Activated effector memory CD4-positive, alpha-beta T cell treated with Interleukin-2 at 50 U/mL for 16 hours (primary cell): Measurements from ENCODE around the gene MIXL1.
"Not testable (repeated sequence)": the region's sequence is repeated elsewhere in the genome, so short reads cannot be mapped to it uniquely, and the experiment has no call there.

ENCODE experiments used
- DNase-seq: peaks from one replicate; pipeline ENCODE4 v3.0.0-alpha.2; 2020

Gene MIXL1

GRCh38 chr1:226216056-226216455 lies 7.4 kb upstream of the MIXL1 start:
- DNase-seq: no peak

- no peak for DNase-seq
Observed at GRCh38 chr1:226217273-226217672, 6.2 kb upstream of the MIXL1 start.

DNA sequence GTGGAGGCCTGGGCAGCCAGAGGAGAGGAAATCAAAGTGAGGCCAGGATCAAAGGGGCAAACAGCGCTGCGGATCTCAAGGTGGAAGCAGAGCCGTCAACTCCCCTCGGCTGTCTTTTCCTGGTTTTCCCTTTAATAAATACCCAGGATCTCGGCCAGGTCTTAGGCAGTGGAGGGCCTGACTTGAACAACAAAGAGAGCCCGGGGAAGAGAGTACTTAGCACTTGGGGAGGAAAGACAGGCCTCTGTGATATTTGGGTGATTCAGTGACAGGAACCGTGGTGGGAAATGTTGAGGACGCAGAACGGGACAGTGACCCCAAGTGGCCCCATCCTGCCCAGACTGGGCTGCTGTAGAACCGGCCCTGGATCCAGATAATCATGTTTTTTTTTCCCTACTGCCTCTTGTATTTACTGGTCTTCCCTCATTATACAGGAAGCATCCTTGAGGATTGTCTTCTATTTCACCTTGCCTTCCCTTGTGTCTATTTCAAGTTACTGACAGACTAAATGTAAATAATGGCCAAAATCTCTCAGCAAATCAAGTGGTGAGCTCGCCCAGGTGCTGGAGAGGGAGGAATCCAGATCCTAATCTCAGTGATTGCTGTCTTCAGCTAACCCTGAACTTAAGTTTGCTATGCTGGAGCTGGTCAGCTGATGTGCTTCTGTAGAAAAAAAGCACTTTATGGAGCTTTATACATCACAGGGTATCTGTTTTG lies 2.8 kb upstream of the MIXL1 start:
- DNase-seq: no peak

- no peak for DNase-seq
Observed at GRCh38 chr1:226222686-226223085, 778 bp upstream of the MIXL1 start.

GRCh38 chr1:226223786-226224244 lies 351 bp downstream of the MIXL1 start:
- no peak for DNase-seq

DNA sequence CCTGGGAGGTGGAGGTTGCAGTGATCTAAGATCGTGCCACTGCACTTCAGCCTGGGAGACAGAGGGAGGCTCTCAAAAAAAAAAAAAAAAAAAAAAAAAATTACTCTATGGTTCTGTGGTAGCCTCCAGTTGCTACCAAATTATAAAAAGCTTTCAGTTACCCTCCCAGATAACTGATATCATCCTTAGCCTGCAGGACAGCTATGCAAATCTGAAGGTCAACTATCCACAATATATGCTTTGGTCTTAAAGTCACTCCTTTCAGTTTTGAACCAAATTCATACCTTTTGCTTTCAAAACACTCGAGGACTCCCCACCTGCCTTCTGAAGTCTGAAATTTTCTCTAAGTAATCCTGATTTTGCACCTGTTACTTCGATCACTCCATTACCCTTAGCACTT lies 3.1 kb downstream of the MIXL1 start:
- DNase-seq: no peak

- DNase-seq: no peak
Observed at GRCh38 chr1:226233293-226233692, 9.8 kb downstream of the MIXL1 start.

- no peak for DNase-seq
Observed at GRCh38 chr1:226233806-226234205, 10.3 kb downstream of the MIXL1 start.

DNA sequence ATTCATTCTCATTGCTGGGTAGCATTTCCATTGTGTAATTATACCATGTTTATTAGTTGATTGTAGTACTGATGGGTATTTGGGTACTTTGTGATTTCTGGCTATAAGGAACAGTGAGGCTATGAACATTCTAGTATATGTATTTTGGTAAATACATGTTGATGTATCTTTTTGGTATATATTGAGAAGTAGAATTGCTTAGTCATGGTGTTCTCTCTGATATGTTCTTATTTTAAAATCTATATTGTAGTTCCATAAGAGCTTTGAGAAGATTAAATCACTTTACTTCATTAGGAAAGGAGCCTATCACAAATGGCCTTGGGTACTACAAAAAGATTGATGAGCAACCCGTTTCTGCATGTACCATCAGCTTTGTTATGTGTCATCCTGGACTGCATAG lies 13.4 kb downstream of the MIXL1 start:
- no peak for DNase-seq

GRCh38 chr1:226239421-226239820 lies 16.0 kb downstream of the MIXL1 start:
- no peak for DNase-seq

DNA sequence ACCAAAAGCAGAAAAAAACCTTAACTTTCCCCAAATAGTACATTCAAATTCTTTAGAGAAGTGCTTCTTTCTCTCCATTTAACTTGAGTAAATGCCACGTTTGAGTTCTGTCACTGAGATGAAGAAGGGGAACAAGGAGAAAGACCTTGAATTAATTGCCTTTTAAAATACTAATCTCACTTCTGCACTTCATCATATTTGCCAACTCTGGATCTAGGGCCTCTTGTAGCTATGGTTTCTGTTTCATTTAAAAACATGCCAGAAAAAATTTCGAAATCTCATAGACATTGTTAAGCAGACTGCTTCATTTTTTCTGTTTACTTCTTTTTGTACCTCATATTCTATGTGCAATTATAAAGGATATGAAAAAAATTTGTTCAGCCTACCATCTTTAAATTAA lies 24.6 kb downstream of the MIXL1 start:
- DNase-seq: no peak

DNA sequence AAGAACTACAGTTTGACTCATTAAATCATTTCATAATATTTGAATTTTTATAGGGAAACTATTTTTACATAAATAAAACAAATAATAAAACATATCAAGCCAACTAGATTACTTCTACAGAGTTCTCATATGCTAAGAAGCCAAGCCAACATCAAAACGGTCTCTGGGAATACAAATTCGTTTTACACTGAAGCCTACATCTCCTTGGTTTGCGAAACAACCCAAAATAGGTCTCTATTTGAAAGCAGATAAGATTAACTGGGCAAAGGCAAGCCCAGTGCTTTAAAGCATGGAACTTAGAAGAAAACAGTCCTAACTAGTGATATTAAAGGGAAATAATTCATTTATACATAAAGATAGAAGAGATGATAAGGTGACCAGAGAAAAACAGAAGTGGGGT lies 25.3 kb downstream of the MIXL1 start:
- no peak for DNase-seq

DNA sequence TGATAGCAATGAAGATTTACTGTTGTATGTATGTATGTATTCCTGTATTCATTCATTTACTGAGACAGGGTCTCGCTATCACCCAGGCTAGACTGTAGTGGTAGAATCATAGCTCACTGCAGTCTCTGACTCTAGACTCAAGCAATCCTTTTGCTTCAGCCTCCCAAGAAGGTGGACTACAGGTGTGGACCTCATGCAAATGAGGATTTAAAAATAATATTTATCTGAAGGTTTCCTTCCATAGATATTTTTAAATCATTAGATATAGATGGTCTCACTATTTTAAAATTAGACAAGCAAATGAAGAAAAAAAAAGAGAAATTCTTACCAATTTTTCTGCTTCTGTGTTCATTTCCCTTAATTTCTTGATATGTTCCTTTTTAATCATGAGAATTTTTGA lies 27.0 kb downstream of the MIXL1 start:
- no peak for DNase-seq

GRCh38 chr1:226252841-226253240 lies 29.4 kb downstream of the MIXL1 start:
- not testable (repeated sequence) for DNase-seq

DNA sequence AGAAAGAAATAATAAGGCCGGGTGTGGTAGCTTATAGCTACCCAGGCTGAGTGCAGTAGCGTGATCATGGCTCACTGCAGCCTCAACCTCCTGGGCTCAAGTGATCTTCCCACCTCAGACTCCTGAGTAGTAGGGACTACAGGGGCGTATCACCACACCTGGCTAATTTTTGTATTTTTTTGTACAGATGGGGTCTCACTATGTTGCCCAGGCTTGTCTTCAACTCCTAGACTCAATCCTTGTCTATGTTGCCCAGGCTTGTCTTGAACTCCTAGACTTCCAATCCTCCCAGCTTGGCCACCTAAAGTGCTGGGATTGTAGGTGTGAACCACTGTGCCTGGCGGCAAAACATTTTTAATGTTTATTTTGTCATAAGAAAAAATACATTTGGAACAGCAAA lies 30.5 kb downstream of the MIXL1 start:
- DNase-seq: no peak

DNA sequence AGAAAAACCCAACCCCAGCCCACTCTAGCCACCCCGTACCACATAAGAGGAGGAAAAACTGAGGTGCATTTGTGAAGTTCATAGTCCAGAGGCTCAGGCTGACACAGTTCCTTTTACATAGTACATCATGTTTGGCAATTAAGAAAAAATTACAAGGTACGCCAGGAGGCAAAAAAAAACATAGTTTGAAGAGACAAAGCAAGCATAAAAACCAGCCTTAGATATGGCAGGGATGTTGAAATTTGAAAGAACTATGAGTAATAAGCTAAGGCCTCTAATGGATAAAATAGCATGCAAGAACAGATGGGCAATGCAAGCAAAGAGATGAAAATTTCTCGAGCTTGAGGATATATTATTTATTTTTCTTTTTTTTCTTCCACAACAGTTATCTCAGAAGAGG lies 31.9 kb downstream of the MIXL1 start:
- no peak for DNase-seq

- no peak for DNase-seq
Observed at GRCh38 chr1:226261818-226262217, 38.4 kb downstream of the MIXL1 start.

GRCh38 chr1:226268421-226269124 lies 45.1 kb downstream of the MIXL1 start:
- DNase-seq: no peak

GRCh38 chr1:226272233-226272902 lies 48.9 kb downstream of the MIXL1 start:
- DNase-seq: not testable (repeated sequence)

DNA sequence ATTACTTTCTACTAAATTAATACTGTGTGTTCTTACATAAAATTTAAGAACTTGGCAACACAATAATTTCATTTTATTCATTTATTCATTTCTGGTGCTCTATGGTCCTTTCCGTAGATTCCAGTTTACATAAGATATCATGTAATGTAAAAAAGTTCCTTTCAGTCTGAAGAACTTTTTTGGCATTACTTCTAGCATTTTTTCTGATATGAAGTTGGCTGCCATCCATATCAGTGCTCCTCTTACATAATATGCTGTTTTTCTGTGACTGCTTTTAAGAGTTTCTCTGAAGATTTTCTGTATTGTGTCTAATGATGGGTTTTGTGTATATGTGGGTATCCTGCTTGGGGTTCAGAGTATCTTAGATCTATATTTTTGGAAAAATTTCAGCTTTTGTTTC lies 50.7 kb downstream of the MIXL1 start:
- no peak for DNase-seq

DNA sequence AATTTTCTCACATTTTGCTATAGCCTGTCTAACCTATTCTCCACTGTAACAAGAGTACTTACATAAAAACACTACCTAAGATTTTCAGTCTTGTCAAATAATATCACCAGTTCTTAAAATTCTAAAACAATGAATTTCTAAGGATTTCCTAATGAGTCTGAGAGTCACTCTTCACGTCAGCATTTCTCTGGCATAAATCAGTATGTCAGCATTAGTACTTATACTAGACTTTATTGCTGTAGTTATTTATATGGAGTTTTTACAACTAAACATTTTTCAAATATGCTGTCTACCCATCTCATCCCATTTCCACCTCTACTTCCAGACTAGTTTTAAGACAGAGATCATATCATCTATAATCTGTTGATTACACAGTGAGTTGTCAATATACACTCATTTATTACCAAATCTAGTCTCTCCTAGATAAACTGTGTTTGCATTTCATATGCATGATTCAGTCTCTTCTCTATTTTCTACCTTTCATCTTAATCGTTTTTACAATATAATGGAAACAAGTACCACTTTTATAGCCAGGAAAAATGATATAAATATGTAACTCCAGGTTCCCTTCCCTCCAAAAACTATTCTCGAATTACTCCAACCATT lies 52.7 kb downstream of the MIXL1 start:
- DNase-seq: no peak
